Natural killer cell treated with Interleukin-12 subunit alpha and Interleukin-12 subunit beta and Interleukin-15 and Interleukin-18, amount 100 ng/mL, for 72 hours (primary cell): ENCODE measurements around the gene MPO. TPM values are rescaled to one million over a fixed set of nuclear protein-coding genes. Genes with fewer than 3 reads are reported as not detected.
A peak's percentile ranks its signal among the peaks of the same experiment; 100 is the strongest.

Source experiments
- ATAC-seq, 2 donors: fragments of 150-1000 bp; cut with Tn5 transposase in 1 of 2; sonication (Bioruptor Pico), chemical (Tn5 transposase) in 1 of 2; 2 replicates each; pipeline ENCODE4 v1.10.0; 2021
- DNase-seq: peaks from one replicate; pipeline ENCODE4 v3.0.0; 2022; ENCODE audit warnings: low spot score
- H3K27ac Mint-ChIP-seq, 2 donors: 1 replicate in 1 of 2; 2 replicates in 1 of 2; pipeline ENCODE4 v1.8.0; 2022; ENCODE audit warnings: mixed read lengths in 2 of 2, mild to moderate bottlenecking in 1 of 2, moderate library complexity in 1 of 2
- H3K27me3 Mint-ChIP-seq, 2 donors: 1 replicate in 1 of 2; 2 replicates in 1 of 2; pipeline ENCODE4 v1.8.0; 2022; ENCODE audit warnings: mixed read lengths in 2 of 2
- H3K36me3 Mint-ChIP-seq: one replicate; pipeline ENCODE4 v1.8.0; 2022; ENCODE audit warnings: mixed read lengths
- H3K4me1 Mint-ChIP-seq, 2 donors: 1 replicate in 1 of 2; 2 replicates in 1 of 2; pipeline ENCODE4 v1.8.0; 2022; ENCODE audit warnings: low read depth in 2 of 2, mixed read lengths in 2 of 2, mild to moderate bottlenecking in 1 of 2
- H3K4me3 Mint-ChIP-seq: one replicate; pipeline ENCODE4 v1.8.0; 2022; ENCODE audit warnings: mixed read lengths
- H3K9me3 Mint-ChIP-seq: 2 replicates; pipeline ENCODE4 v1.8.0; 2022; ENCODE audit warnings: mixed read lengths
- total RNA-seq, 2 donors: library from RNA; stranded (reverse); gene quantifications; one replicate each; pipeline ENCODE4 v1.2.3, GENCODE V29; 2022

MPO gene
- total RNA-seq, 2 donors from 2014 or later, result not detected

GRCh38 chr17:58323366-58324055, 42.8 kb upstream of the MPO start:
- Mint-ChIP-seq H3K9me3 (no peaks in the 10 kb centered on the region), H3K27ac (peak overlapping the region; percentile 37 to 42), H3K4me3 (no peak overlapping the region), H3K27me3 (no peaks in the 10 kb centered on the region), H3K36me3 (peaks cover 6% of the 10 kb centered on the region), H3K4me1 (peaks cover 45 to 61% of the 10 kb centered on the region in 2 donors)
- DNase-seq (no peak), ATAC-seq (no peak)

GRCh38 chr17:58322581-58323185, 41.9 kb upstream of the MPO start:
- Mint-ChIP-seq H3K36me3 (peaks cover 6% of the 10 kb centered on the region), H3K27ac (peak overlapping the region; percentile 57 to 86), H3K4me3 (no peak overlapping the region), H3K9me3 (no peaks in the 10 kb centered on the region), H3K4me1 (peaks cover 38 to 59% of the 10 kb centered on the region in 2 donors), H3K27me3 (no peaks in the 10 kb centered on the region)
- no peak for DNase-seq
- ATAC-seq, result no peak

- Mint-ChIP-seq H3K27ac (peak overlapping the region; percentile 57 to 86), H3K4me1 (peaks cover 36 to 60% of the 10 kb centered on the region in 2 donors), H3K4me3 (no peak overlapping the region), H3K36me3 (peaks cover 6% of the 10 kb centered on the region), H3K9me3 (no peaks in the 10 kb centered on the region), H3K27me3 (no peaks in the 10 kb centered on the region)
- no peak for DNase-seq
- no peak for ATAC-seq
These were observed 41.1 kb upstream of the MPO start for GRCh38 chr17:58321571-58322525.

- H3K27ac Mint-ChIP-seq, result peak overlapping the region; percentile 32 to 57
- ATAC-seq (no peak), DNase-seq (no peak)
- H3K36me3 Mint-ChIP-seq, result peaks cover 6% of the 10 kb centered on the region
- no peaks in the 10 kb centered on the region for H3K9me3 Mint-ChIP-seq
- peaks cover 28 to 49% of the 10 kb centered on the region in 2 donors for H3K4me1 Mint-ChIP-seq
- no peak overlapping the region for H3K4me3 Mint-ChIP-seq
- no peaks in the 10 kb centered on the region for H3K27me3 Mint-ChIP-seq
These were observed 40.0 kb upstream of the MPO start for GRCh38 chr17:58320570-58321323.

GRCh38 chr17:58320163-58320558, 39.4 kb upstream of the MPO start:
- no peak for DNase-seq
- Mint-ChIP-seq H3K9me3 (no peaks in the 10 kb centered on the region), H3K4me1 (peaks cover 27 to 51% of the 10 kb centered on the region in 2 donors), H3K27me3 (no peaks in the 10 kb centered on the region), H3K36me3 (peaks cover 6% of the 10 kb centered on the region), H3K27ac (peak overlapping the region in 1 of 2 donors; percentile 45), H3K4me3 (no peak overlapping the region)
- ATAC-seq, result no peak

GRCh38 chr17:58319173-58320162, 38.7 kb upstream of the MPO start:
- no peaks in the 10 kb centered on the region for H3K9me3 Mint-ChIP-seq

GRCh38 chr17:58318627-58319172, 38.0 kb upstream of the MPO start:
- DNase-seq, result no peak
- Mint-ChIP-seq H3K27ac (peak overlapping the region; percentile 65 to 85), H3K27me3 (no peaks in the 10 kb centered on the region), H3K9me3 (no peaks in the 10 kb centered on the region), H3K4me1 (peaks cover 29 to 47% of the 10 kb centered on the region in 2 donors), H3K4me3 (no peak overlapping the region), H3K36me3 (peaks cover 17% of the 10 kb centered on the region)
- no peak for ATAC-seq

More at GRCh38 chr17:58319173-58320162, 38.7 kb upstream of the MPO start:
- Mint-ChIP-seq H3K27me3 (no peaks in the 10 kb centered on the region), H3K4me3 (no peak overlapping the region), H3K4me1 (peaks cover 25 to 48% of the 10 kb centered on the region in 2 donors), H3K36me3 (peaks cover 9% of the 10 kb centered on the region), H3K27ac (peak overlapping the region; percentile 45 to 65)
- ATAC-seq (no peak), DNase-seq (peak; percentile 55)

- Mint-ChIP-seq H3K4me1 (peaks cover 29 to 43% of the 10 kb centered on the region in 2 donors), H3K9me3 (no peaks in the 10 kb centered on the region), H3K27me3 (no peaks in the 10 kb centered on the region), H3K4me3 (no peak overlapping the region), H3K27ac (peak overlapping the region; percentile 65 to 85), H3K36me3 (peaks cover 19% of the 10 kb centered on the region)
- ATAC-seq (no peak), DNase-seq (peak; percentile 57)
These were observed 37.3 kb upstream of the MPO start for GRCh38 chr17:58318065-58318481.

GRCh38 chr17:58317421-58318064, 36.8 kb upstream of the MPO start:
- peak; percentile 88 to 97 for ATAC-seq
- Mint-ChIP-seq H3K27ac (peak overlapping the region; percentile 65 to 85), H3K36me3 (peaks cover 19% of the 10 kb centered on the region), H3K4me1 (peaks cover 27 to 41% of the 10 kb centered on the region in 2 donors), H3K4me3 (no peak overlapping the region), H3K27me3 (no peaks in the 10 kb centered on the region), H3K9me3 (no peaks in the 10 kb centered on the region)
- DNase-seq, result peak; percentile 79

GRCh38 chr17:58316260-58316960, 35.7 kb upstream of the MPO start:
- H3K36me3 Mint-ChIP-seq, result peaks cover 13% of the 10 kb centered on the region
- no peaks in the 10 kb centered on the region for H3K27me3 Mint-ChIP-seq
- no peaks in the 10 kb centered on the region for H3K9me3 Mint-ChIP-seq
- peaks cover 16 to 30% of the 10 kb centered on the region in 2 donors for H3K4me1 Mint-ChIP-seq
- ATAC-seq (no peak), DNase-seq (no peak)
- H3K27ac Mint-ChIP-seq, result peak overlapping the region; percentile 65 to 85
- H3K4me3 Mint-ChIP-seq, result no peak overlapping the region

- peak overlapping the region; percentile 49 to 85 for H3K27ac Mint-ChIP-seq
- DNase-seq (no peak), ATAC-seq (no peak)
- peaks cover 16 to 27% of the 10 kb centered on the region in 2 donors for H3K4me1 Mint-ChIP-seq
- H3K36me3 Mint-ChIP-seq, result peaks cover 13% of the 10 kb centered on the region
- no peak overlapping the region for H3K4me3 Mint-ChIP-seq
- no peaks in the 10 kb centered on the region for H3K9me3 Mint-ChIP-seq
- no peaks in the 10 kb centered on the region for H3K27me3 Mint-ChIP-seq
These were observed 35.0 kb upstream of the MPO start for GRCh38 chr17:58315750-58316149.
